Mesendoderm (in vitro differentiated cells): ENCODE results near the gene APBA1.
"Not testable (repeated sequence)": the region's sequence is repeated elsewhere in the genome, so short reads cannot be mapped to it uniquely, and the experiment has no call there.

Source experiments
- DNase-seq: peaks from one replicate; pipeline ENCODE4 v3.0.0; 2013
- H2AK5ac ChIP-seq: 2 replicates; pipeline ENCODE4 v1.6.1; 2013; ENCODE audit warnings: low read length, inconsistent platforms
- H2BK120ac ChIP-seq: 2 replicates; pipeline ENCODE4 v1.6.1; 2013; ENCODE audit warnings: low read depth, mild to moderate bottlenecking, low read length, moderate library complexity, mixed read lengths
- H2BK15ac ChIP-seq: replicated peaks from 2 replicates; pipeline ENCODE4 v1.6.1; 2013; ENCODE audit warnings: low read depth, mild to moderate bottlenecking, moderate library complexity
- H2BK5ac ChIP-seq: 2 replicates; pipeline ENCODE4 v1.6.1; 2013; ENCODE audit warnings: low read length, inconsistent platforms
- H3K18ac ChIP-seq: 2 replicates; pipeline ENCODE4 v1.6.1; 2013; ENCODE audit warnings: mild to moderate bottlenecking, low read length, mixed read lengths
- H3K23ac ChIP-seq: one replicate; pipeline ENCODE4 v1.6.1; 2013; ENCODE audit warnings: low read length
- H3K27ac ChIP-seq: 2 replicates; pipeline ENCODE4 v1.5.1; 2013; ENCODE audit warnings: low read depth, mild to moderate bottlenecking, inconsistent platforms, low read length, moderate library complexity
- H3K27me3 ChIP-seq: 2 replicates; pipeline ENCODE4 v1.6.1; 2013; ENCODE audit warnings: low read length, control low read depth, mild to moderate bottlenecking, inconsistent platforms; ENCODE audit not compliant: insufficient read depth, poor library complexity
- H3K36me3 ChIP-seq: 2 replicates; pipeline ENCODE4 v1.6.1; 2013; ENCODE audit warnings: low read length, inconsistent platforms; ENCODE audit not compliant: control insufficient read depth, insufficient read depth
- H3K4ac ChIP-seq: one replicate; pipeline ENCODE4 v1.6.1; 2013; ENCODE audit warnings: low read depth, mild to moderate bottlenecking, low read length, moderate library complexity
- H3K4me1 ChIP-seq: 2 replicates; pipeline ENCODE4 v1.6.1; 2013; ENCODE audit warnings: low read depth, low read length, inconsistent platforms; ENCODE audit not compliant: control insufficient read depth
- H3K4me2 ChIP-seq: 2 replicates; pipeline ENCODE4 v1.6.1; 2013; ENCODE audit warnings: low read length
- H3K4me3 ChIP-seq: 2 replicates; pipeline ENCODE4 v1.5.1; 2013; ENCODE audit warnings: mild to moderate bottlenecking, low read length
- H3K56ac ChIP-seq: one replicate; pipeline ENCODE4 v1.6.1; 2013; ENCODE audit warnings: low read length
- H3K79me1 ChIP-seq: 2 replicates; pipeline ENCODE4 v1.6.1; 2013; ENCODE audit warnings: low read length, inconsistent platforms
- H3K79me2 ChIP-seq: 2 replicates; pipeline ENCODE4 v1.6.1; 2013; ENCODE audit warnings: mild to moderate bottlenecking, low read length; ENCODE audit not compliant: control insufficient read depth, insufficient read depth
- H3K9ac ChIP-seq: 2 replicates; pipeline ENCODE4 v1.6.1; 2013; ENCODE audit warnings: low read length, inconsistent platforms
- H4K5ac ChIP-seq: one replicate; pipeline ENCODE4 v1.6.1; 2013; ENCODE audit warnings: low read length
- H4K8ac ChIP-seq: one replicate; pipeline ENCODE4 v1.6.1; 2013; ENCODE audit warnings: low read depth, mild to moderate bottlenecking, control low read depth, low read length, moderate library complexity
- WGBS: extraction: QIAGEN DNeasy Blood & Tissue Kit; methylation state at CpG from one replicate; pipeline ENCODE4 v1.1.7; 2013; ENCODE audit warnings: low lambda C conversion rate, missing lambda C conversion rate; ENCODE audit not compliant: insufficient coverage; ENCODE audit errors: extremely low coverage; 5-methylcytosine and 5-hydroxymethylcytosine counted together

The APBA1 gene

DNA sequence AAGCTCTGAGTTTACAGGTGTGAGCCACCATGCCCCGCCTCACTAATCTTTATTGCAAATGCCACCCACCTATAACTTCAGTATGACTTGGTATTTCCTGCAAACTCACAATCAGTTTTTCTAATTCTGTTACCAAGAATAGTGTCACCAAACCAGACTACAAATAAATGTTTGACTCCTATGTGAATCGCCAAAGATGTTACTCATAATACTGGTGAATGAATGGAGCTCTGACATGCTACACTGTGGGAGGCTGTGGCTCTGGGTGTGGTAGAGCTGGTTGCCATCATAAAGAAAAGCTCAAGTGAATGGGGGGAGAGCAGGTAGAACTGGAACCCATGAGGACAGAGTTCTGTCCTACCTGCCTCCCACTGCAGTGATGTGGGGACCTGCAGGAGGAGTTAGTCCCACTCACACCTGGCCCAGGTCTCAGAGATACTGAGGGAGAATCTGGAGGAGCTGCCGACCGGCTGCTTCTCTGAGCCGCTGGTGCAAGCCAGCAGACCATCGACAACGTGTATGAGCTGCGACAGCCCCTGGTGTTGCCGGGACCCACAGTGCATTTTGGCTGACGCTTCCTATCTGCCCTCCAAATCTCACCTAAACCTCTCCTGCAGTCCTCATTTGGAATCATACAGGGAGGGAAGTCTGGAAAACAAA is 251.4 kb downstream of the APBA1 start:
- Histone ChIP-seq H2BK120ac (no peak overlapping the region), H3K4ac (no peak overlapping the region), H3K27ac (no peak overlapping the region), H3K56ac (no peak overlapping the region), H2BK15ac (no peak overlapping the region), H3K23ac (no peak overlapping the region), H3K9ac (no peak overlapping the region), H3K79me2 (no peaks in the 10 kb centered on the region), H2AK5ac (no peak overlapping the region), H3K4me2 (no peak overlapping the region), H3K4me3 (no peak overlapping the region), H4K5ac (no peak overlapping the region), H3K36me3 (no peaks in the 10 kb centered on the region), H3K4me1 (peaks cover 2% of the 10 kb centered on the region), H2BK5ac (no peak overlapping the region), H3K27me3 (no peaks in the 10 kb centered on the region), H4K8ac (no peak overlapping the region), H3K79me1 (no peaks in the 10 kb centered on the region), H3K18ac (no peak overlapping the region)
- DNase-seq = no peak
- no CpG with 5 or more reads among the region's 10 CpGs for WGBS

DNA sequence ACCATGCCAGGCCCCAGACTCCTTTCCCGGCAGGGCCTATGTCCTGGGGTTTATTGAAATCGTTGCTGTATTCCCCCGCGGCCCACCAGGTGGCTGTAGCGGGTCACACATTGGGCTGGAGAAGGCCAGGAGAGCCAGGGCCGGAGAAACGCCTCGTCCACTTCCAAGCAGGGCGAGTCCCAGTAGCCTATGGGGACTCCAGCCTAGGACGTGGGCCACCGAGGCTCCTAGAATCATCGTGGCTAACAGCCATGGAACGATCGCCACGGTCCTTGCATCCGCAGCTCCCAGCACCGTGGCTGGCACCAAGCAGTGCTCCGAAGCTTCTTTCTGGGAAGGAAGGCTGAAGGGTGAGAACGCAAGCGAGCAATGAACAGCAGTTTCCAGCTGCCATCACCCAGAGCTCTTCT is 259.4 kb downstream of the APBA1 start:
- no peaks in the 10 kb centered on the region for H3K79me1 ChIP-seq

DNA sequence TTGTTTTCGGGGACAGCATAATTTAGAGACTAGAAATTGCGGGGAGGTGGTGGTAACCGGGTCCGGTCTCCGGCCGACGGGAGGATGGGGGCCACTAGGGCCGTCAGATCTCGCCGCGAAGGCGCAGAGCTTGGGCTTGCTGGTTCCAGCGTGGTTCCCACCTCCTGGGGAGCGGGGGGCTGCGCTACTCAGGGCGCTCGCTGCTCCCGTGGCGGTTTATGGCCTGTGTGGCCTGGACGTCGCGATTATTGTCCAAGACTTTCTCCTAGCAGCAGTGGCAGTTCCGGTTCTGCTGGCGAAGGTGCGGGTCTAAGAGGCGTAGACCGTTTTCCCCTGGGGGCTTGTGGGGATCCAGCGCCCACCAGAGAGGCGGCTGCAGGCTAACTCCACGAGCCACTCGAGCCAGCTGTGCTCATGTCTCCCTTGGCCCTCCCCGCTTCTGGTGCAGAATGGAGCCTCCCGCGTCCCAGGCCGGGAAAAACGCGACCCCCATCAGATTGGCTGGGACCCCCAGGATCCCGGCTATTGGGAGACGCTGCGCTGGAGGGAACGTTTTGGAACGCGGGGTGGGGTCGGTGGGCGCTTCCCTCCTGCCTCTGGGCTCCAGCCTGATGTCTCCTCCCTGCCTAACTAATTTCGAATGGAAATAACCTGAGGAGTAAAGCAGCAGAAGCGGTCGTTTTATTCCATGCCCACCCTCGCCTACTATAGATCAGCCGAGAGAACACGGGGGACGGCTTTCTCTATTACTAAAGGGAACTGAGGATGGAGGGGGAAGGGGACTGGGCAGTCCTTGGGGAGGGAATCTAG is 260.0 kb downstream of the APBA1 start:
- no peaks in the 10 kb centered on the region for H3K36me3 ChIP-seq
- H3K56ac ChIP-seq = peak overlapping the region; percentile 34
- H3K23ac ChIP-seq = no peak overlapping the region
- H3K79me1 ChIP-seq = no peaks in the 10 kb centered on the region
- peak overlapping the region; percentile 90 for H2BK5ac ChIP-seq
- peak overlapping the region; percentile 73 for H4K5ac ChIP-seq
- H3K9ac ChIP-seq = no peak overlapping the region
- H2AK5ac ChIP-seq = peak overlapping the region; percentile 68
- H3K4me2 ChIP-seq = no peak overlapping the region
- H3K4ac ChIP-seq = peak overlapping the region; percentile 92
- WGBS = no CpG with 5 or more reads among the region's 52 CpGs
- no peak for DNase-seq
- H3K4me3 ChIP-seq = no peak overlapping the region
- no peak overlapping the region for H2BK15ac ChIP-seq
- no peak overlapping the region for H3K27ac ChIP-seq
- H3K27me3 ChIP-seq = no peaks in the 10 kb centered on the region
- peak overlapping the region; percentile 56 for H2BK120ac ChIP-seq
- H3K4me1 ChIP-seq = no peaks in the 10 kb centered on the region
- H4K8ac ChIP-seq = no peak overlapping the region
- peak overlapping the region; percentile 62 for H3K18ac ChIP-seq
- no peaks in the 10 kb centered on the region for H3K79me2 ChIP-seq

More for the DNA sequence above, 259.4 kb downstream of the APBA1 start:
- no peak overlapping the region for H2BK5ac ChIP-seq
- H3K18ac ChIP-seq = peak overlapping the region; percentile 35
- no peaks in the 10 kb centered on the region for H3K79me2 ChIP-seq
- H4K8ac ChIP-seq = no peak overlapping the region
- DNase-seq = peak; percentile 93
- peak overlapping the region; percentile 56 for H2BK120ac ChIP-seq
- H2AK5ac ChIP-seq = no peak overlapping the region
- H3K36me3 ChIP-seq = no peaks in the 10 kb centered on the region
- H3K4me3 ChIP-seq = no peak overlapping the region
- no peak overlapping the region for H2BK15ac ChIP-seq
- peak overlapping the region; percentile 92 for H3K4ac ChIP-seq
- no peaks in the 10 kb centered on the region for H3K27me3 ChIP-seq
- no peaks in the 10 kb centered on the region for H3K4me1 ChIP-seq
- no peak overlapping the region for H3K23ac ChIP-seq
- H4K5ac ChIP-seq = no peak overlapping the region
- no peak overlapping the region for H3K4me2 ChIP-seq
- peak overlapping the region; percentile 79 for H3K56ac ChIP-seq
- H3K27ac ChIP-seq = no peak overlapping the region
- peak overlapping the region; percentile 45 for H3K9ac ChIP-seq
- no CpG with 5 or more reads among the region's 20 CpGs for WGBS

DNA sequence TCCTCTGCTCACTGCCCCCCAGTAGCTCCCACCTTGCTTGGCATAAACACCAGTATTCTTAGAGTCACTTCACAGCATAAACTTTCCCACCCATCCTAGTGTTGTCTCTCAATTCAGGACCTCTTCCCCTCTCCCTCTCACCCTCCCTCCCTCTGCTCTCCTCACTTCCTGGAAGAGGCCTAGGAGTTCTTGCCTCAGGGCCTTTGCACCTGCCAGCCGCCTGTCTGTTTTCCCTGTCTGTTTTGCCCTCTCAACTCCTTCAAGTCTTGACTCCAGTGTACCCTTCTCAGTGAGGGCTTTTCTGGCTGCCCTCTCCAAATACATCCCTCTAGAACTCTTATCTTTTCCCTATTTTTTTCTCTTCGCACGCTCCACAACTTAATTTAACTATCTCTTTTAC is 260.9 kb downstream of the APBA1 start:
- no peaks in the 10 kb centered on the region for H3K79me1 ChIP-seq
- no peak overlapping the region for H3K9ac ChIP-seq
- H3K4me1 ChIP-seq = no peaks in the 10 kb centered on the region
- no peak overlapping the region for H3K4me3 ChIP-seq
- H3K27me3 ChIP-seq = no peaks in the 10 kb centered on the region
- peak overlapping the region; percentile 97 for H2AK5ac ChIP-seq
- H4K8ac ChIP-seq = no peak overlapping the region
- peak overlapping the region; percentile 97 for H3K4ac ChIP-seq
- WGBS = 100% methylated on average over 2 of the region's 3 CpGs
- no peak overlapping the region for H3K4me2 ChIP-seq
- H2BK15ac ChIP-seq = no peak overlapping the region
- peak overlapping the region; percentile 65 for H3K18ac ChIP-seq
- peak overlapping the region; percentile 71 for H3K27ac ChIP-seq
- peak overlapping the region; percentile 69 for H2BK120ac ChIP-seq
- H3K23ac ChIP-seq = no peak overlapping the region
- H3K56ac ChIP-seq = peak overlapping the region; percentile 77
- no peak for DNase-seq
- peak overlapping the region; percentile 92 for H2BK5ac ChIP-seq
- H3K36me3 ChIP-seq = no peaks in the 10 kb centered on the region
- no peak overlapping the region for H4K5ac ChIP-seq
- H3K79me2 ChIP-seq = no peaks in the 10 kb centered on the region

DNA sequence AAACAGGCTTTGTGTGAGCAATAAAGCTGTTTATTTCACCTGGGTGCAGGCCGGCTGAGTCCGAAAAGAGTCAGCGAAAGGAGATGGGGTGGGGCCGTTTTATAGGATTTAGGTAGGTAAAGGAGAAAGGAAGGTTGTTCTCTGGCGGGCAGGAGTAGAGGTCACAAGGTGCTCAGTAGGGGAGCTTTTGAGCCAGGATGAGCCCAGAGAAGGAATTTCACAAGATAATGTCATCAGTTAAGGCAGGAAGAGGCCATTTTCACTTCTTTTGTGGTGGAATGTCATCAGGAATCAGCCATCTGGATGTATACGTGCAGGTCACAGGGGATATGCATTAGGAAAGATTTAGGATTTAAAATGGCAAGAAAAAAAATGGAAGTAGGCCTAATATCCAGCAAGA is 262.2 kb downstream of the APBA1 start:
- H3K23ac ChIP-seq, H2BK15ac ChIP-seq, H3K79me1 ChIP-seq, H3K4me1 ChIP-seq, H3K4me2 ChIP-seq, H4K8ac ChIP-seq, H2AK5ac ChIP-seq, H3K79me2 ChIP-seq, H3K36me3 ChIP-seq, H3K4me3 ChIP-seq, H3K27me3 ChIP-seq, H4K5ac ChIP-seq: not testable (repeated sequence)
- no CpG with 5 or more reads among the region's 6 CpGs for WGBS
- H3K18ac ChIP-seq = peak overlapping the region; percentile 93
- H2BK5ac ChIP-seq = peak overlapping the region; percentile 92
- peak overlapping the region; percentile 46 for H3K9ac ChIP-seq
- peak; percentile 93 for DNase-seq
- peak overlapping the region; percentile 73 for H3K56ac ChIP-seq
- peak overlapping the region; percentile 82 for H3K4ac ChIP-seq
- peak overlapping the region; percentile 69 for H2BK120ac ChIP-seq
- peak overlapping the region; percentile 93 for H3K27ac ChIP-seq
